OCI-LY7 (cell line): ENCODE results near the gene SIK2. TPM values are rescaled to one million over a fixed set of nuclear protein-coding genes. Genes with fewer than 3 reads are reported as not detected.

ENCODE experiments used
- BruUV-seq: library from RNA; stranded (reverse); fragments of 400-500 nt; replicated peaks from 2 replicates; lab custom pipeline; 2021; lab: Mats Ljungman, UMichigan
- CTCF ChIA-PET: fragments of 300-600 bp; sonication (Branson Sonifier 250); formaldehyde crosslinking; loops from one replicate; lab custom pipeline; 2022; ENCODE audit warnings: antibody characterized with exemption; ENCODE audit not compliant: unreplicated experiment; lab: Charles Lee
- POLR2A ChIA-PET: fragments of 300-600 bp; sonication (Branson Sonifier 250); formaldehyde crosslinking; loops from one replicate; lab custom pipeline; 2022; ENCODE audit warnings: antibody characterized with exemption; lab: Charles Lee
- DNase-seq: peaks from one replicate; pipeline ENCODE4 v3.0.0-alpha.2; 2015; ENCODE audit warnings: low spot score
- H2AFZ ChIP-seq: fragments of 200-600 bp; sonication (generic), shearing (Covaris generic); 2 replicates; pipeline ENCODE4 v1.6.1; 2014; ENCODE audit warnings: mild to moderate bottlenecking, antibody characterized with exemption, low read length, moderate library complexity
- H3K27ac ChIP-seq: fragments of 200-600 bp; sonication (generic); 2 replicates; pipeline ENCODE4 v1.5.1; 2014; ENCODE audit warnings: mixed run types, low read depth, mild to moderate bottlenecking, moderate library complexity, low read length, inconsistent platforms; ENCODE audit not compliant: poor library complexity, severe bottlenecking
- H3K36me3 ChIP-seq: fragments of 200-600 bp; sonication (generic); 2 replicates; pipeline ENCODE4 v1.6.1; 2014; ENCODE audit warnings: mild to moderate bottlenecking, antibody characterized with exemption, low read length, moderate library complexity, mixed read lengths; ENCODE audit not compliant: insufficient read depth
- H3K4me1 ChIP-seq: fragments of 200-600 bp; sonication (generic); 2 replicates; pipeline ENCODE4 v1.5.1; 2014; ENCODE audit warnings: mild to moderate bottlenecking, low read length; ENCODE audit not compliant: insufficient read depth, poor library complexity, severe bottlenecking
- H3K4me2 ChIP-seq: fragments of 200-600 bp; sonication (generic); 2 replicates; pipeline ENCODE4 v1.6.1; 2014; ENCODE audit warnings: mild to moderate bottlenecking, low read length
- H3K4me3 ChIP-seq: fragments of 200-600 bp; sonication (generic); 2 replicates; pipeline ENCODE4 v1.5.1; 2014; ENCODE audit warnings: mild to moderate bottlenecking, low read depth, low read length; ENCODE audit not compliant: poor library complexity, severe bottlenecking
- H3K79me2 ChIP-seq: fragments of 200-600 bp; sonication (generic); 2 replicates; pipeline ENCODE4 v1.6.1; 2016; ENCODE audit warnings: low read depth, mild to moderate bottlenecking, low read length, moderate library complexity, mixed read lengths; ENCODE audit not compliant: insufficient read depth
- H3K9me2 ChIP-seq: fragments of 200-600 bp; sonication (generic); 2 replicates; pipeline ENCODE4 v1.6.1; 2016; ENCODE audit warnings: mild to moderate bottlenecking, low read length, mixed read lengths; ENCODE audit not compliant: insufficient read depth
- H3K9me3 ChIP-seq: fragments of 200-600 bp; sonication (generic); 2 replicates; pipeline ENCODE4 v1.6.1; 2014; ENCODE audit warnings: mild to moderate bottlenecking, mixed run types, low read length, mixed read lengths
- H4K20me1 ChIP-seq: fragments of 200-600 bp; sonication (generic); 2 replicates; pipeline ENCODE4 v1.6.1; 2014; ENCODE audit warnings: mild to moderate bottlenecking, antibody characterized with exemption, low read length, moderate library complexity, mixed read lengths; ENCODE audit not compliant: insufficient read depth
- EZH2phosphoT487 ChIP-seq: fragments of 200-600 bp; sonication (generic); IDR thresholded peaks from 2 replicates; pipeline ENCODE4 v1.6.1; 2018; ENCODE audit warnings: low read depth, borderline replicate concordance, mild to moderate bottlenecking, mixed run types, antibody characterized with exemption, low read length, moderate library complexity, mixed read lengths
- intact Hi-C: fragments of 100-400 bp; cut with micrococcal nuclease; formaldehyde crosslinking; loops from one replicate; pipeline ENCODE4 v1.10.0; 2022; ENCODE audit not compliant: unreplicated experiment
- total RNA-seq, 2 experiments: library from RNA; depleted of rRNA in 1 of 2; stranded (reverse); fragments of >200 nt in 1 of 2; shearing (Covaris generic) in 1 of 2; gene quantifications; 2 replicates each; pipeline ENCODE4 v1.2.3, GENCODE V29; 2014 to 2022
- TF ChIP-seq, protein P1 (sequence below): fragments of 200-600 bp; sonication (generic); conservative IDR thresholded peaks from 2 replicates; pipeline ENCODE4 v1.5.1; 2014; ENCODE audit warnings: mild to moderate bottlenecking, antibody characterized with exemption, low read length, moderate library complexity, mixed read lengths

SIK2 gene
- total RNA-seq, 2 experiments from 2014 or later, result 9.8 to 16.9 TPM

- no peaks in the 10 kb centered on the region for H3K79me2 ChIP-seq
- H3K36me3 ChIP-seq, result peaks cover 70% of the 10 kb centered on the region
- CTCF ChIA-PET, result no interaction called here
- POLR2A ChIA-PET, result interaction anchor here (0.7 kb wide), 1 partner anchor 16 kb away, joined by 3 read pairs; no protein-coding TSS in a partner anchor
- H3K4me1 ChIP-seq, result peaks cover 27% of the 10 kb centered on the region
- no TSS peak for BruUV-seq
- H3K4me2 ChIP-seq, result no peak overlapping the region
- intact Hi-C loops, result no loop called here
- H3K27ac ChIP-seq, result no peak overlapping the region
- H3K9me3 ChIP-seq, result no peaks in the 10 kb centered on the region
- H3K9me2 ChIP-seq, result no peaks in the 10 kb centered on the region
- H2AFZ ChIP-seq, result no peak overlapping the region
- H3K4me3 ChIP-seq, result no peak overlapping the region
- TF ChIP-seq, protein P1, sequence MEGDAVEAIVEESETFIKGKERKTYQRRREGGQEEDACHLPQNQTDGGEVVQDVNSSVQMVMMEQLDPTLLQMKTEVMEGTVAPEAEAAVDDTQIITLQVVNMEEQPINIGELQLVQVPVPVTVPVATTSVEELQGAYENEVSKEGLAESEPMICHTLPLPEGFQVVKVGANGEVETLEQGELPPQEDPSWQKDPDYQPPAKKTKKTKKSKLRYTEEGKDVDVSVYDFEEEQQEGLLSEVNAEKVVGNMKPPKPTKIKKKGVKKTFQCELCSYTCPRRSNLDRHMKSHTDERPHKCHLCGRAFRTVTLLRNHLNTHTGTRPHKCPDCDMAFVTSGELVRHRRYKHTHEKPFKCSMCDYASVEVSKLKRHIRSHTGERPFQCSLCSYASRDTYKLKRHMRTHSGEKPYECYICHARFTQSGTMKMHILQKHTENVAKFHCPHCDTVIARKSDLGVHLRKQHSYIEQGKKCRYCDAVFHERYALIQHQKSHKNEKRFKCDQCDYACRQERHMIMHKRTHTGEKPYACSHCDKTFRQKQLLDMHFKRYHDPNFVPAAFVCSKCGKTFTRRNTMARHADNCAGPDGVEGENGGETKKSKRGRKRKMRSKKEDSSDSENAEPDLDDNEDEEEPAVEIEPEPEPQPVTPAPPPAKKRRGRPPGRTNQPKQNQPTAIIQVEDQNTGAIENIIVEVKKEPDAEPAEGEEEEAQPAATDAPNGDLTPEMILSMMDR, result no peak
- TF ChIP-seq EZH2phosphoT487, result no peak
- DNase-seq, result no peak
- no peaks in the 10 kb centered on the region for H4K20me1 ChIP-seq
Measured at GRCh38 chr11:111718859-111719258, 116.6 kb downstream of the SIK2 start.

DNA sequence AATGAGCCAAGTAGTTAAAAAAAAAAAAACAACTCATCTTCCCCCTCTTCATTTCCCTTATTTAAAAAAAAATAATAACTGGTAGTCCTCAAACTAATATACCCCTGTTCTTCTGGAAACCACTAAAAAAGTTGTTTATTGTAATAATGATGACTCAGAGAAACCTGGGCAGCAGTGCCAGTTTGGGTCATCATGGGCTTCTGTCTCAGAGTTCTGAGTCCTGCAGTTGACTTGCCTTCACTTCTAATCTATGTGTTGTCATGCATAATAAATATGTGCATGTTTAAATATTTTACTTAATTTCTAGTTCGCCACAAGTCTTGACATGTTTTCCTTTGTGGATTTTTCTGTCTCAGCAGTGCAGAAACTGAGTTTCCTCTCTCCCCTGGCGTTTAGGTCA lies 117.1 kb downstream of the SIK2 start:
- Histone ChIP-seq H3K4me1 (peaks cover 22% of the 10 kb centered on the region), H4K20me1 (no peaks in the 10 kb centered on the region), H3K36me3 (peaks cover 70% of the 10 kb centered on the region), H3K4me2 (no peak overlapping the region), H3K4me3 (no peak overlapping the region), H3K9me2 (no peaks in the 10 kb centered on the region), H3K27ac (no peak overlapping the region), H3K79me2 (no peaks in the 10 kb centered on the region), H3K9me3 (no peaks in the 10 kb centered on the region), H2AFZ (no peak overlapping the region)
- no peak for TF ChIP-seq EZH2phosphoT487
- TF ChIP-seq, protein P1, result no peak
- DNase-seq, result no peak
- ChIA-PET CTCF (no interaction called here), POLR2A (no interaction called here)
- intact Hi-C loops, result no loop called here
- BruUV-seq, result no TSS peak

DNA sequence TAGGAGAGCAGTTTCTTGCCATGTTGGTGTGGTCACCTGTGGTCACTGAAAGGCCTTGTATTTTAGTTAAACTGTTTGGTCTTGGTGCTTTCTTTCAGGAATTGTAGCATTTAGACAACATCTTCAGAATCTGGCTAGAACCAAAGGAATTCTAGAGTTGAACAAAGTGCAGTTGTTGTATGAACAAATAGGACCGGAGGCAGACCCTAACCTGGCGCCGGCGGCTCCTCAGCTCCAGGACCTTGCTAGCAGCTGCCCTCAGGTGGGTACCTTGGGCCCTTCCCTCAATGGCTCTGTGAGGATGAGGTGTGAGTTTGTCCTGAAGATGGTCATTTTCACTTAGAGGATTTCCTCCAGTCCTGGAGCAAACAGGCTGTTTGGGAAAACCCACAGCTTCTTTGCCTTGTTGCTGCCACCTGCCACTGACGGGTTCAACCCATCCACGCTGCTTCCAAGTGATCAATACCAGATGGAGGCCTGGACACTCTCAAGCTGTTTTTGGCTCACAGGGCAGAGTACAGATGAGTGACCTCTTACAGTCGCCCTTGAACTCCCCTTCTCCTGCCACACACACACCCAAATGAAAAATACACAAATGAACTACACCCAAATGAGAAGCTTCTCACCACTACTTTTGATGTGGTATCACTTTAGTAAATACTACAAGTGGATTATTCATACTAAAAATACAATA lies 118.7 kb downstream of the SIK2 start:
- Histone ChIP-seq H3K9me3 (no peaks in the 10 kb centered on the region), H3K9me2 (no peaks in the 10 kb centered on the region), H3K4me2 (no peak overlapping the region), H2AFZ (no peak overlapping the region), H3K79me2 (no peaks in the 10 kb centered on the region), H3K27ac (no peak overlapping the region), H3K4me3 (no peak overlapping the region), H3K36me3 (peaks cover 83% of the 10 kb centered on the region), H3K4me1 (peaks cover 6% of the 10 kb centered on the region), H4K20me1 (no peaks in the 10 kb centered on the region)
- CTCF ChIA-PET, result no interaction called here
- DNase-seq, result no peak
- intact Hi-C loops, result no loop called here
- no TSS peak for BruUV-seq
- no peak for TF ChIP-seq EZH2phosphoT487
- TF ChIP-seq, protein P1, result no peak
- POLR2A ChIA-PET, result interaction anchor here (0.6 to 1.3 kb wide), 3 partner anchors 9 to 107 kb away, joined by 3 to 4 read pairs (median 3); no protein-coding TSS in a partner anchor
